Stimulated activated CD4-positive, alpha-beta T cell treated with anti-CD3 and anti-CD28 coated beads, Interleukin-4, amount 100 ng/mL, for 48 hours (primary cell): ENCODE measurements around the gene BABAM2.
"Not testable (repeated sequence)": the region's sequence is repeated elsewhere in the genome, so short reads cannot be mapped to it uniquely, and the experiment has no call there.

Source experiments
- DNase-seq, 2 donors: peaks; one replicate each; pipeline ENCODE4 v3.0.0-alpha.2; 2020; ENCODE audit warnings: low read depth in 2 of 2

The BABAM2 gene

GRCh38 chr2:28068527-28068926 is 178.0 kb downstream of the BABAM2 start:
- no peak for DNase-seq

DNA sequence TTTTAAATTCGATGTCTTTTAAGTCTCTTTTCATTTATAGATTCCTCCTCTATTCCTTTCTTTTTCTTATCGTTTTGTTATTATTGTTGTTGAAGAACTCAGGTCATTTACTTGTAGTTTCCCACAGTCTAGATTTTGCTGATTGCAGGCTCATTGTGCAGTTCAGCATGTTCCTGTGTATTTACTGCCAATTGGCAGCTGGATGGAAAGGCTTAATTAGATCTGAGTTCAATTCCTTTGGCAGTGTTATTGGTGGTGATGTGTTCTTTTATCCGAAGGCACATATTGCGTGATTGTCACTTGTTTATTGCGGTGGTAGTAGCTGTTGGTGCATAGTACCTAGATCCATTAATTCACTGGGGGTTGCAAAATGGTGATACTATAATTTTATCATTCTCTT is 180.7 kb downstream of the BABAM2 start:
- no peak for DNase-seq

GRCh38 chr2:28074137-28074536 is 183.6 kb downstream of the BABAM2 start:
- DNase-seq = no peak

DNA sequence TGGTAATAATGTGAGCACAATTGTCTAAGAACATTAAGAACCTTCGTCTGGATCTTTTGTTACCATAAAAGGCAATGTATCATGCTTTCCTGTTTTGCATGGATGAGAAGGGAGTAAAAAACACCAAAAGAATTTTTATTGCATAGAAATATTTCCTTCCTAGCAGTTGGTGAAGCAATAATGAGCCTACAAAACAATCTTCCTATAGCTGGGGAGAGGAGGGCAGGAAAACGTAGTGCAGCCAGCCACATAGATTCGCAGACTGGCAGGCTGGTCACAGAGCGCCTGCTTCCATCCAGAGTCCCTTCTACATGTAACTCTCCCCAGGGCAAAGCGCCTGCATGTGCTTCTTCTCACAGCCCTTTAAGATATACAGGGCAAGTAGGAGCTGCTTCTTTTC is 190.4 kb downstream of the BABAM2 start:
- DNase-seq = no peak

DNA sequence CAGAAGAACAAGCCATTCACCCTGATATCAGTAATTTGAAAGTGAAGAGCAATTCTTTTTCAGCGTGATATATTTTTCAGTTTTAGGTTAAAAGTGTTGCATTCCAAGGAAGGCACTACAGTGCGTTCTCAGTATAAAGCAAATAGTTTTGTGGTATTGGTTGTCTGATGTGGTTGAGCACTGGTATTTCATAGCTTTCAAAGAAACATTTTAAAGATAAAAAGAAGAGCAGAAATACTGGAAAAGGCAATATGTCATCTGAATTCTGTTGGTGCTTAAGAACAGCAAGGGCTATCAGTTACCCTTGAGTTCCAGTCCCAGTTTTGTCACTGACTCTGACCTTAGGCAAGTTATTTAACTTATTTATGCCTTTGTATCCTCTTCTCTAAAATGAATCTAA is 191.6 kb downstream of the BABAM2 start:
- DNase-seq = no peak

GRCh38 chr2:28083476-28083875 is 192.9 kb downstream of the BABAM2 start:
- no peak for DNase-seq

GRCh38 chr2:28084564-28084963 is 194.0 kb downstream of the BABAM2 start:
- DNase-seq = no peak

GRCh38 chr2:28085201-28085600 is 194.7 kb downstream of the BABAM2 start:
- no peak for DNase-seq

DNA sequence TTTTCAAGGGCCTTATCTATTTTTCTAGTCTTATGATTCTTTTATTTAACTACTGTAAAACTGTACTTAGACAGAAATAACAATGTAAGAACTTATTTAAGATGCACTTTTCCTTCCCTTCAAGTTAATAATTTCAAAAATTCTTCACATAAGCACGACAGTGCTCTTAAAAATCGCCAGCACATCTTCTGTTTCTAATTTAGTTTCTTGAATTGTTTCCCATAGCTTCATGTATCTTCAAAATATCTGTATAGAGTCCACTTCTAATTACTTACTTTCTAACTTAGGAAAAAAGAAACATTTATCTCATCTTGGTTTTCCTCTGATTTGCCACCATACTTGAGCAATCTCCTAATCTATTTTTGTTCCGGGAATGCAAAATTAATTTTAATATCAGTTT is 196.1 kb downstream of the BABAM2 start:
- DNase-seq = no peak

- DNase-seq = no peak
These were observed 198.4 kb downstream of the BABAM2 start for GRCh38 chr2:28088970-28089369.

DNA sequence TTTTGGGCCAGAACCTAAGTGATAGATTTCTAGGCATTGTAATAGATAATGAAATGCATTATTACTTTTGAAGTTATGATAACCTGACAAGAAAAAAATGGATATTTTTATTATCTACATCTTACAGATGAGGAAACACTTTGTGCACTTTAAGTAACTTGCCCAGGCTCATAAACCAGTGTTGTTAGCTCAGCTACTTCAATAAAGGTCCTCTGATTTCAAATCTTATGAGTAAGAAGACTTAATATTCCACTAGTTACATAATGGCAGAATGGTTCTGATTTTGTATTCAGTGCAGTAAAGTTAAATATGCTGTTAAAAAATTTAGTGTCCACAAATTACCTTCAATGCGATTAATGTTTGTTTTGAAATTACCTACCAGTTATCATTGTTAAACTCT is 199.0 kb downstream of the BABAM2 start:
- no peak for DNase-seq

GRCh38 chr2:28093308-28093707 is 202.8 kb downstream of the BABAM2 start:
- no peak for DNase-seq

GRCh38 chr2:28093768-28094167 is 203.2 kb downstream of the BABAM2 start:
- DNase-seq = no peak

DNA sequence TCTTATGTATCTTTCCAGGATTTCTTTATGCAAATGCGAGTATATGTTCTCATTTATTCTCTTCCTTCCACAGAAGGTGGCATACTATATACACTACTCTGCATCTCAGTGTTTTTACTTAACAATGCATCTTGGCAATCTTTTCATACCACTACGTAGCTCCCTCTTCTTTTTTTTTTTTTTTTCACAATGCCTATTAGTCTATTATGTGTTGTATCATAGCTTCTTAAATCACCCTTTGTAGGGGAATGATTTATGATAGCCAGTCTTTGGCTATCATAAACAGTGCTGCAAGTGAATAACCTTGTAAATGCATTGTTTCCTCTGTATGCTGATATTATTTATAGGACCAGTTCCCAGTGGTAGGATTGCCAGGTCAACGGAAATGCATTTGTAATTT is 204.2 kb downstream of the BABAM2 start:
- DNase-seq = no peak

GRCh38 chr2:28095622-28096021 is 205.1 kb downstream of the BABAM2 start:
- DNase-seq = no peak

DNA sequence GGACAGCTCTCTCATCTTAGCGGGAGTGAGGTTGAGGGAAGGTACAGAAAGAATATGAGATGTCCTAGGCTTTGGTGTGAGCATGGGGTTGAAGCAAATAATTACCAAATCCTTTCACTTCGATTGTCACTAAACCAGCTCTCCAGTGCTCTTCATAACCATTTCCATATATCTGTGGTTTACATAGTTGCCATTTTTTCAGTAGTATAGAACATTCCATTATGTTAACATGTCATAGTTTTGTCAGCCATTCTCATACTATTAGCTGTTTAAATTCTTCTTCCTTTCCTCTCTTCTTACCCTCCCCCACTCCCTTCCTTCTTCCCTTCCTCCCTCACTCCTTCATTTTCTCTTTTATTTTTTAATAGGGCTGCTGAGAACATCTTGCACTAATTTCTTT is 205.9 kb downstream of the BABAM2 start:
- no peak for DNase-seq

DNA sequence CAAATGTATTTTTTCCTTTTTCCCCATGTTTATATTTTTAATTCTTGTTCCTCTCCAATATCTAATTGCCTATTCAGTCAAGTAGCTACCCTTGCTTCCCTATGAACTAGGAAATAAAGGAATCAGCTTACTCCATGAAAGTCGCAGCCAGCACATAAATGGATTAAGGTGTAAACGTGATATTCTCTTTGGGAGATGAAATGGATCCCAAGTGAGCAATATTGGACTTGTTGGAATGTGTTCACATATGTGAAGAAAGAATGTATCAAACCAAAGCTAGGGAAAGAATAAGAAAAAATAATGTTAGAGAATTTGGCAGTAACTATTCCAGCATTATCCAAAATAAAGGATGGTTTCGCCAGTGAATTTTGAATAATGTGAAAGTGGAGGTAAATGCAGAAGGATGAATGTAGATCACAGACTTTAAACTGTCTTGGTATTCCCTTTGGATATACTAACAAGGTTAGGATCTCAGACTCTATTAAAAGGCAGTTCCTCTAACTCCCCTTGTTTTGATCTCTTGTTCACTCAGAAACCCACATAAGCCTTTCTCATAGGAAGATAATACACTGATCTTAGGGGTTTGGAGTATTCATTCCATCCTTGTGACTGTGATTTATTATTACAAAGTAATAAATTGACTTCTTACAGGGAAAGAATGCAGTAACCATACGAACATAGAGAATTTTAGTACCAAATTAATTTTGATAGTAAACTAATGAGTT is 208.1 kb downstream of the BABAM2 start:
- no peak for DNase-seq

DNA sequence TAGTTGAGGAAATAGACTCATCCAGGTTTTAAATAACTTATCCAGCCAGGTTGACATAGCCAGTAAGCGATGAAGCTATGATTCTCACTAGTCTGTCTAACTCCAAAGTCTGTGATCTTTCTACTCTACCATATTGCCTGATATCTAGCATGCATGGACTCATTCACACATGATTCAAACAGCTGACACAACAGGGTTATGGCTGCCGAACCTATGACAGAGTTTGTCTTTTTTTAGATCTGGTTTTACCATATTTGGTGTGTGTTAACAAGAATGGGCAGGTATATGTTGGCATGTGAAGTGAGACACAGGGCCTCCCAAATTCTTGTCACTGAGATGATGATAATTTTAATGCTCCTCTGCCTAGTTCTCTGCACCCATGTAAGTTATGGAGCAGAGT is 210.6 kb downstream of the BABAM2 start:
- no peak for DNase-seq

GRCh38 chr2:28101892-28102291 is 211.4 kb downstream of the BABAM2 start:
- DNase-seq = no peak

DNA sequence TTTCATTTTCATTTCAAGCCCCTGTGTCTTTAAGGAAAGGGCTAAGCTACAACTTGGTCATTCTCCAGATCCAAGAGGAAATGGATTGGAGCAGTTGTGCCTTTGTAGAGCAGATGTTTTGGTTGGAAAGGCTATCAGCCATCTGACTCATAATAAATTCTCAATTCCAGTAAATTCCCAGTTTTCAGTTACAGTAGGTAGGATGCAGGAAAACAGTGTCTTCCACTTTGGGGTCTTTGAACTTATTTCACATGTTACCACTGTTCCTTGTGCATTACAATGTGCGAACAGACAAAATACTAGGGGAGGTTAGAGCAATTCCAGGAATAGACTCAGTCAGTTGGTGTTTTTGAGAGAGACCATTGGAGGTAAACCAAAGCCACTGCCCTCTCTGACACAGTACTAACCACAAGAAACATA is 211.9 kb downstream of the BABAM2 start:
- DNase-seq = no peak

DNA sequence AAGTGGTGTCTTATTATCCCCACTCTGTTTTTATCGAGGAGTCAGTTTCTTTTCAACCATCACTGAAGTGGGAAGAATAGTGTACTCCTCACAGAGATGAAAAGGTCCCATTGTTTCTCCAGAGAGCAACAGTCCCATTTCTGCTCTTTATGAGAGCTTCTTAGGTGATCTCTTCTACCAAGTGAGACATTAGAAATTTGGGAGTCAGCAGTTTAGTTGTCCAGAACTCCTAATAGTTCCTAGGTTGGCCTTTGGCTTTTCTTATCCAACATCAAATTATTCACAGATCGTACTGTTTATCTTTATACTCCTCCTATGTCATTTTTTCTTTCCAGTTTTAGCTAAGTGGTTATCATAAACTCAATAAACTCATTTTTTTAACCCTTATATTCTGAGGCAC is 213.1 kb downstream of the BABAM2 start:
- no peak for DNase-seq

- no peak for DNase-seq
These were observed 217.6 kb downstream of the BABAM2 start for GRCh38 chr2:28108143-28108542.

GRCh38 chr2:28113771-28114170 is 223.2 kb downstream of the BABAM2 start:
- DNase-seq = not testable (repeated sequence)

DNA sequence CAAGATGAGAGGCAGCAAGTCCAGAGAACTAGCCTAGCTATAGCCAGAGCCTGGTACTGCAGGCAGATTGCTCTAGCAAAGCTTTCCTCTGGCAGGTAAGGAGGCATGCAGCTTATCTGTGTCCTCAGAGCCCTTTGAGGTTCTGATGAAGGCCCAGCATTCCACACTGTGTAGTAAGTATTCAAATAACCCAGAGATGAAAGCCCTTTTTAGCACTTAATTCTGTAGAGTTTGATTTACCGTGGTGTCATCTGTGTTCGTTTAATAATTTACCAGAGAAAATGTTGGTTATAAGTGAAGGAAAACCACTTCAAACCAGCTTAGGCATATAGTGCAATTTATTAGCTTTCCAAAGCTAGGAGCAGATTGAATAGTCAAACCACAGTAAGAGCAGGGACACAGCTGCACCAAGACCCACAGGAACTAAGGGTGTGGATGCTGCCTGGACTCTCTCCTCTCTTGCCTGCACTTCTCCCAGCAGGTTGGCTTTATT is 226.6 kb downstream of the BABAM2 start:
- DNase-seq = no peak
